ENCODE measurements around the gene STX3.

DNA sequence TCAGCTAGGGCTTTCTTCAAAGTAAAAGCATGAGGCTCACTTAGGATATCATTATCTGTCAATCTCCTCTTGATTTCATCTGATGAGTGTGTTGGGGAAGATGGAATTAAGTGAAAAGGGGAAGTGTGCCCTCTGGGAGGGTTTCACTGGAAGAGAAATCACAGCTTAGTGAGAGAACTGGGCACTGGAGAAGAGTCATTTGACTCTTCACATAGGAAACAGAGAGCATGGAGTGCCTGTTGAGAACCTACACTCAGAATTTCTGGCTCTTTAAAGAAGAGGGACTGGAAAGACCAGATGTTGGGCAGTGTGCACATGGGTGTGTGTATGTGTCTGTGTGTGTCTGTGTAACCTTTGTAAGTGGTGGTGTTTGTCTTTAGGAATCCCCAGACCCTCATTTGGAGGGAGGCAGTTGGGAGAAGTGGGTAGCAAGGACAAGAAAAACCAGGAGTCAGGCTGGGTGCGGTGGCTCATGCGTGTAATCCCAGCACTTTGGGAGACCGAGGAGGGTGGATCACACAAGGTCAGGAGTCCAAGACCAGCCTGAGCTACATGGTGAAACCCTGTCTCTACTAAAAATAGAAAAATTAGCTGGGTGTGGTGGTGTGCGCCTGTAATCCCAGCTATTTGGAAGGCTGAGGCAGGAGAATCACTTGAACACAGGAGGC lies 10.0 kb downstream of the STX3 start:
- no peak for TF ChIP-seq EZH2 (IDR thresholded peaks at IDR 0.05; ENCODE audit: borderline replicate concordance, low read length)
- TF ChIP-seq, protein P1, sequence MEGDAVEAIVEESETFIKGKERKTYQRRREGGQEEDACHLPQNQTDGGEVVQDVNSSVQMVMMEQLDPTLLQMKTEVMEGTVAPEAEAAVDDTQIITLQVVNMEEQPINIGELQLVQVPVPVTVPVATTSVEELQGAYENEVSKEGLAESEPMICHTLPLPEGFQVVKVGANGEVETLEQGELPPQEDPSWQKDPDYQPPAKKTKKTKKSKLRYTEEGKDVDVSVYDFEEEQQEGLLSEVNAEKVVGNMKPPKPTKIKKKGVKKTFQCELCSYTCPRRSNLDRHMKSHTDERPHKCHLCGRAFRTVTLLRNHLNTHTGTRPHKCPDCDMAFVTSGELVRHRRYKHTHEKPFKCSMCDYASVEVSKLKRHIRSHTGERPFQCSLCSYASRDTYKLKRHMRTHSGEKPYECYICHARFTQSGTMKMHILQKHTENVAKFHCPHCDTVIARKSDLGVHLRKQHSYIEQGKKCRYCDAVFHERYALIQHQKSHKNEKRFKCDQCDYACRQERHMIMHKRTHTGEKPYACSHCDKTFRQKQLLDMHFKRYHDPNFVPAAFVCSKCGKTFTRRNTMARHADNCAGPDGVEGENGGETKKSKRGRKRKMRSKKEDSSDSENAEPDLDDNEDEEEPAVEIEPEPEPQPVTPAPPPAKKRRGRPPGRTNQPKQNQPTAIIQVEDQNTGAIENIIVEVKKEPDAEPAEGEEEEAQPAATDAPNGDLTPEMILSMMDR (conservative IDR thresholded peaks at IDR 0.05 in 1 of 2, IDR thresholded peaks at IDR 0.05 in 1 of 2; ENCODE audit: extremely low read depth in 1 of 2, insufficient read depth in 1 of 2, low read depth in 1 of 2, low read length in 2 of 2): no peak

Data from mammary epithelial cell (primary cell).